HepG2 (cell line): ENCODE results near the gene CTNNAL1. TPM values are rescaled to one million over a fixed set of nuclear protein-coding genes. Genes with fewer than 3 reads are reported as not detected.

Experiments
- AHR ChIP-seq: IDR thresholded peaks from 2 replicates; pipeline ENCODE4 v1.6.1; 2018; ENCODE audit warnings: missing genetic modification reagents, missing compliant biosample characterization
- BCL6 ChIP-seq: IDR thresholded peaks from 2 replicates; pipeline ENCODE4 v1.6.1; 2016; ENCODE audit warnings: missing genetic modification reagents, missing compliant biosample characterization
- BORCS8-MEF2B ChIP-seq: sonication (generic); formaldehyde crosslinking; IDR thresholded peaks from 2 replicates; pipeline ENCODE4 v1.8.0; 2022; ENCODE audit warnings: mild to moderate bottlenecking, missing genetic modification reagents
- DNMT1 ChIP-seq: sonication (generic); formaldehyde crosslinking; IDR thresholded peaks from 2 replicates; pipeline ENCODE4 v1.5.1; 2020; ENCODE audit warnings: mild to moderate bottlenecking, missing genetic modification reagents
- FOSL1 ChIP-seq: sonication (generic); formaldehyde crosslinking; IDR thresholded peaks from 2 replicates; pipeline ENCODE4 v1.9.0; 2021; ENCODE audit warnings: missing genetic modification reagents, borderline replicate concordance
- FOXA1 ChIP-seq, 2 experiments: fragments of 450-650 bp in 1 of 2; sonication (generic) in 1 of 2; formaldehyde crosslinking in 1 of 2; IDR thresholded peaks; 2 replicates each; pipeline versions ENCODE4 v1.4.0 to v1.6.1; 2016 to 2020; ENCODE audit warnings: missing genetic modification reagents in 1 of 2
- HNF4G ChIP-seq, 2 experiments: sonication (generic) in 1 of 2; formaldehyde crosslinking in 1 of 2; IDR thresholded peaks; 2 replicates each; pipeline versions ENCODE4 v1.4.0 to v1.6.1; 2011 to 2020; ENCODE audit warnings: borderline replicate concordance in 2 of 2, low read depth in 2 of 2, mild to moderate bottlenecking in 2 of 2, low read length in 1 of 2, missing genetic modification reagents in 1 of 2, moderate library complexity in 1 of 2
- ISX ChIP-seq: sonication (generic); formaldehyde crosslinking; conservative IDR thresholded peaks from 2 replicates; pipeline ENCODE4 v1.5.0; 2020; ENCODE audit warnings: missing genetic modification reagents
- LCORL ChIP-seq, 2 experiments: fragments of 450-650 bp in 1 of 2; sonication (generic) in 1 of 2; formaldehyde crosslinking in 1 of 2; IDR thresholded peaks; 2 replicates each; pipeline versions ENCODE4 v1.5.0 to v1.6.1; 2017 to 2020; ENCODE audit warnings: antibody characterized with exemption in 1 of 2, missing genetic modification reagents in 1 of 2
- MED1 ChIP-seq: sonication (generic); formaldehyde crosslinking; IDR thresholded peaks from 2 replicates; pipeline ENCODE4 v1.4.0; 2020; ENCODE audit warnings: missing genetic modification reagents
- NFE2 ChIP-seq: sonication (generic); formaldehyde crosslinking; IDR thresholded peaks from 2 replicates; pipeline ENCODE4 v1.4.0; 2020; ENCODE audit warnings: missing genetic modification reagents
- RARA ChIP-seq: IDR thresholded peaks from 2 replicates; pipeline ENCODE4 v1.6.1; 2016; ENCODE audit warnings: missing genetic modification reagents, missing compliant biosample characterization
- SAP130 ChIP-seq: IDR thresholded peaks from 2 replicates; pipeline ENCODE4 v1.6.1; 2016; ENCODE audit warnings: low read depth
- SATB2 ChIP-seq: sonication (generic); formaldehyde crosslinking; IDR thresholded peaks from 2 replicates; pipeline ENCODE4 v1.5.0; 2020; ENCODE audit warnings: missing genetic modification reagents
- TEAD3 ChIP-seq: optimal IDR thresholded peaks from 2 replicates; pipeline ENCODE3; 2016; ENCODE audit warnings: borderline replicate concordance
- TGIF2 ChIP-seq: IDR thresholded peaks from 2 replicates; pipeline ENCODE4 v1.6.1; 2016; ENCODE audit warnings: control low read depth, missing compliant biosample characterization
- ZMYM4 ChIP-seq: sonication (generic); formaldehyde crosslinking; IDR thresholded peaks from 2 replicates; pipeline ENCODE4 v1.8.1; 2023; ENCODE audit warnings: mild to moderate bottlenecking, missing genetic modification reagents
- ZNF207 ChIP-seq: fragments of 450-650 bp; IDR thresholded peaks from 2 replicates; pipeline ENCODE4 v1.6.1; 2016; ENCODE audit warnings: antibody characterized with exemption, borderline replicate concordance
- ZNF263 ChIP-seq: sonication (generic); formaldehyde crosslinking; IDR thresholded peaks from 2 replicates; pipeline ENCODE4 v1.4.0; 2020; ENCODE audit warnings: missing genetic modification reagents
- ZNF572 ChIP-seq: sonication (generic); formaldehyde crosslinking; IDR thresholded peaks from 2 replicates; pipeline ENCODE4 v1.5.1; 2020; ENCODE audit warnings: mild to moderate bottlenecking, missing genetic modification reagents
- ZNF775 ChIP-seq: sonication (generic); formaldehyde crosslinking; IDR thresholded peaks from 2 replicates; pipeline ENCODE4 v1.4.0; 2020; ENCODE audit warnings: missing genetic modification reagents, mild to moderate bottlenecking, moderate library complexity, borderline replicate concordance
- polyA plus RNA-seq, 8 experiments: library from polyadenylated mRNA; depleted of rRNA in 3 of 8; stranded (reverse) in 7 of 8; unstranded in 1 of 8; fragments of >200 nt; fragmentation: Illumina TruSeq in 4 of 8; extraction: Trizol in 4 of 8; gene quantifications; 2 replicates each; pipeline versions ENCODE4 v1.2.1 to v1.2.3, GENCODE V29; 2011 to 2016; ENCODE audit warnings: low read depth in 4 of 8, missing spikeins in 1 of 8, mixed read lengths in 1 of 8; ENCODE audit not compliant: insufficient read depth in 1 of 8
- total RNA-seq, 5 experiments: library from RNA; depleted of rRNA; stranded (reverse); fragments of >200 nt; fragmentation: Illumina TruSeq; extraction: Trizol; gene quantifications; 2 replicates each; pipeline ENCODE4 v1.2.3, GENCODE V29; 2016; ENCODE audit warnings: low read depth in 1 of 5
- TF ChIP-seq, protein P1 (sequence below): IDR thresholded peaks from 2 replicates; pipeline ENCODE4 v1.6.1; 2016; ENCODE audit warnings: mild to moderate bottlenecking
- TF ChIP-seq, protein P2 (sequence below): sonication (generic); formaldehyde crosslinking; IDR thresholded peaks from 2 replicates; pipeline ENCODE4 v1.4.0; 2020; ENCODE audit warnings: missing genetic modification reagents, borderline replicate concordance
- TF ChIP-seq, protein P3 (sequence below): sonication (generic); formaldehyde crosslinking; IDR thresholded peaks from 2 replicates; pipeline ENCODE4 v1.5.1; 2020; ENCODE audit warnings: missing genetic modification reagents, mild to moderate bottlenecking, borderline replicate concordance

Gene CTNNAL1
- total and polyA plus RNA-seq, 2 of the 13 experiments (the other 11 are each of a cell fraction or from before 2014, with no cell fraction given): 32.0 to 162 TPM

DNA sequence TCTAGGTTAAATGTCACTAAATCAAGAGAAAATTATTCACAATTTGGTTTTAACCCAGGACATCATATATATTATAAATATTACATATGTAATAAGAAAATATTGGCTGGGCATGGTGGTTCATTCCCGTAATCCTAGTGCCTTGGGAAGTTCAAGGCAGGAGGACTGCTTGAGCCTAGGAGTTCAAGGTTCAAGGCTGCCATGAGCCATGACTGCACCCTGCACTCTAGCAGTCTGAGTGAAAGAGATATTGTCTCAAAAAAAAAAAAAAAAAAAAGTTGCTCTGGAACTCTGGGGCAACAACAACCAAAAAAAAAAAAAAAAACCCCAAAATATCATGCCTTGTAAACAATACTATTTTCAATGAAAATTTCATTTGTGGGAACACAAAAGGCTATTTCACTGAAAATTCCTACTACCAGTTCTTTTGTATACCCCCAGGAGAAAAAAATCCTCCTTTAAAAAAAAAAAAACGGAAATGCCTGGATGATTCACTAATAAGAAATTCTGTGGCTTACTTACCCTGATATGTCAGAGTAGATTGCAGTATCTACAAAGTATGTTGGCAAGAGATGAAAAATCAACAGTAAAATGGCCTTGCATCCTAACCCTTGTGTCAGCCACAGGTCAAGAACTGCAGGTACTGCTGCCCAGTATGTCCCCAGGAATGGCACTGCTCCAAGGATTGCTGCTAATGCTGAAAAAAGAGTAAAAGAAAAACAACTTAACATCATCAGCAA, 22.6 kb upstream of the CTNNAL1 start (continued):
- TF ChIP-seq, protein P1, sequence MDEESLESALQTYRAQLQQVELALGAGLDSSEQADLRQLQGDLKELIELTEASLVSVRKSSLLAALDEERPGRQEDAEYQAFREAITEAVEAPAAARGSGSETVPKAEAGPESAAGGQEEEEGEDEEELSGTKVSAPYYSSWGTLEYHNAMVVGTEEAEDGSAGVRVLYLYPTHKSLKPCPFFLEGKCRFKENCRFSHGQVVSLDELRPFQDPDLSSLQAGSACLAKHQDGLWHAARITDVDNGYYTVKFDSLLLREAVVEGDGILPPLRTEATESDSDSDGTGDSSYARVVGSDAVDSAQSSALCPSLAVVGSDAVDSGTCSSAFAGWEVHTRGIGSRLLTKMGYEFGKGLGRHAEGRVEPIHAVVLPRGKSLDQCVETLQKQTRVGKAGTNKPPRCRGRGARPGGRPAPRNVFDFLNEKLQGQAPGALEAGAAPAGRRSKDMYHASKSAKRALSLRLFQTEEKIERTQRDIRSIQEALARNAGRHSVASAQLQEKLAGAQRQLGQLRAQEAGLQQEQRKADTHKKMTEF: peak; percentile 41
- peak; percentile 44; the same call in 1 of the 2 replicates for TF ChIP-seq FOSL1
- TF ChIP-seq AHR (CRISPR knock-in tag): no peak
- TF ChIP-seq, protein P2, sequence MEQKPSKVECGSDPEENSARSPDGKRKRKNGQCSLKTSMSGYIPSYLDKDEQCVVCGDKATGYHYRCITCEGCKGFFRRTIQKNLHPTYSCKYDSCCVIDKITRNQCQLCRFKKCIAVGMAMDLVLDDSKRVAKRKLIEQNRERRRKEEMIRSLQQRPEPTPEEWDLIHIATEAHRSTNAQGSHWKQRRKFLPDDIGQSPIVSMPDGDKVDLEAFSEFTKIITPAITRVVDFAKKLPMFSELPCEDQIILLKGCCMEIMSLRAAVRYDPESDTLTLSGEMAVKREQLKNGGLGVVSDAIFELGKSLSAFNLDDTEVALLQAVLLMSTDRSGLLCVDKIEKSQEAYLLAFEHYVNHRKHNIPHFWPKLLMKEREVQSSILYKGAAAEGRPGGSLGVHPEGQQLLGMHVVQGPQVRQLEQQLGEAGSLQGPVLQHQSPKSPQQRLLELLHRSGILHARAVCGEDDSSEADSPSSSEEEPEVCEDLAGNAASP (CRISPR knock-in tag): peak; percentile 19; the same call in 1 of the 2 replicates
- TF ChIP-seq ZNF775 (CRISPR knock-in tag): no peak
- peak; percentile 70 for TF ChIP-seq TEAD3
- peak; percentile 40; the same call in 1 of the 2 replicates for TF ChIP-seq MED1
- TF ChIP-seq BORCS8-MEF2B (CRISPR knock-in tag): no peak
- peak; percentile 48; the same call in 1 of the 2 replicates for TF ChIP-seq HNF4G (IDR thresholded peaks at IDR 0.05; ENCODE audit: borderline replicate concordance, low read depth, low read length)
- TF ChIP-seq HNF4G (CRISPR knock-in tag; IDR thresholded peaks at IDR 0.05; ENCODE audit: borderline replicate concordance, low read depth): no peak
- no peak for TF ChIP-seq NFE2 (CRISPR knock-in tag)
- TF ChIP-seq ZNF207: no peak
- TF ChIP-seq TGIF2 (CRISPR knock-in tag): no peak
- TF ChIP-seq SAP130 (CRISPR knock-in tag): peak; percentile 56
- peak; percentile 92 for TF ChIP-seq RARA
- TF ChIP-seq ZNF263: no peak
- TF ChIP-seq DNMT1 (CRISPR knock-in tag): no peak
- 0 out of 2 replicates have a peak, but pooled peaks have one; percentile 22 for TF ChIP-seq BCL6 (CRISPR knock-in tag)
- TF ChIP-seq ISX (CRISPR knock-in tag): no peak
- TF ChIP-seq, protein P3, sequence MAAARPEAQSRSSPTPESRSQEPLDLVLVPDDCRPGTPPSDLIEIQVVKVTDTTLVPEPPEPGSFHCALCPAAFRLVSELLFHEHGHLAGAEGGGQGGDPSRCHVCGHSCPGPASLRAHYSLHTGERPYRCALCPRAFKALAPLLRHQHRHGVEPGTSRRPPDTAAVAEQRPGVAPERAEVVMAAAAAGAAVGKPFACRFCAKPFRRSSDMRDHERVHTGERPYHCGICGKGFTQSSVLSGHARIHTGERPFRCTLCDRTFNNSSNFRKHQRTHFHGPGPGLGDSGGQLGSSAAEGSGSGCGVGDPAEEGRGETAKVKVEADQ (CRISPR knock-in tag): no peak
- TF ChIP-seq ZNF572 (CRISPR knock-in tag): no peak
- 0 out of 2 replicates have a peak, but pooled peaks have one; percentile 12 for TF ChIP-seq LCORL (IDR thresholded peaks at IDR 0.05)
- no peak for TF ChIP-seq LCORL (CRISPR knock-in tag; IDR thresholded peaks at IDR 0.05)
- TF ChIP-seq FOXA1 (IDR thresholded peaks at IDR 0.05): no peak
- peak; percentile 69 for TF ChIP-seq FOXA1 (CRISPR knock-in tag; IDR thresholded peaks at IDR 0.05)
- no peak for TF ChIP-seq ZMYM4
- no peak for TF ChIP-seq SATB2 (CRISPR knock-in tag)
